Measurements from ENCODE around the gene DOCK4. TPM values are rescaled to one million over a fixed set of nuclear protein-coding genes. Genes with fewer than 3 reads are reported as not detected.

Gene DOCK4
- total RNA-seq, 1 experiment from 2014 or later, result 4.9 TPM

DNA sequence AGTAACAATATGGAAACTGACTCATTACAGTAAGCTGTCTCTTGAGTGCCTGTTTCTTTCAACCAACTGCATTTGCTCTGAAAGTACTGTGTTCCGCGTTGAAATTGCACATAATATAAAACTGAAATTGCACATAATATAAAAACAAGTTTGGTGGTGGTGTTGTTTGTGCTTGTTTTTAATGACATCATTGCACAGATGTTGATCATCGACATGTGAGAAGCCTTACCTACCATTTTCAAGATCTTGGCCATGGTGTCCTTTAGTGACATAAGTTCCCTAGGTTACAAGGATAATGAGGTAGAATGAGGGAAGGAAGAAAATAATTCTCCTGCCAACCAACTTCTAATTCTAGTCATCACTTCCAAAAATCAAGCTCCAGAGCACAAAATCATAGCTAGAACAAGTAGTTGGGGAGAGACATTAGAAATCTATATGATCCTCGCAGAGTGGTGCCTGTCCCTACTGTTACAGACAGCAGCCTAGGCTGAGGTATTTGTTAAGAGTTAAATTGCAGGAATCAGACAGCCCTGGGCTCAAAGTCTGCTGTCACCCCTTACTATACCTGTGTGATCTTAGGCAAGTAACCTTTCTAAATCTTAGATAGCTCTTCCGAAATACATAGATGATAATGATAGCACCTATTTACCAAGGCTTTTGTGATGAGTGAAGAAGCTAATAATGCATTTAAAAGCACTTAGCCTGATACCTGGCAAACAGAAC is 29.3 kb downstream of the DOCK4 start:
- no peak overlapping the region; a peak in 1 of 7 replicates for H3K27ac Mint-ChIP-seq
- Histone ChIP-seq H3K27ac (ENCODE audit: insufficient read length, low read depth, low read length) (no peak overlapping the region), H3K9me3 (ENCODE audit: control insufficient read depth, low read depth, low read length) (no peaks in the 10 kb centered on the region), H3K14ac (ENCODE audit: insufficient read depth, low read length) (no peak overlapping the region), H3K18ac (ENCODE audit: insufficient read length, low read depth, low read length) (no peak overlapping the region), H4K91ac (ENCODE audit: insufficient read length, low read depth, low read length) (no peak overlapping the region), H3K9ac (ENCODE audit: extremely low read depth, insufficient read length, low read length) (no peak overlapping the region), H3K27me3 (ENCODE audit: insufficient read depth, low read length) (no peaks in the 10 kb centered on the region), H2AK5ac (ENCODE audit: insufficient read length, low read length) (no peak overlapping the region), H3K79me1 (ENCODE audit: insufficient read depth, low read depth, low read length, poor library complexity, severe bottlenecking) (no peaks in the 10 kb centered on the region), H3K4ac (ENCODE audit: low read depth, low read length) (no peak overlapping the region), H3K79me2 (ENCODE audit: insufficient read depth, low read length) (peaks cover 9% of the 10 kb centered on the region; the same call in 1 of the 2 replicates), H2BK12ac (ENCODE audit: insufficient read length, low read depth, low read length) (no peak overlapping the region), H2BK120ac (ENCODE audit: low read depth, low read length, poor library complexity, severe bottlenecking) (no peak overlapping the region), H3K23me2 (ENCODE audit: insufficient read length, low read depth, low read length, poor library complexity, severe bottlenecking) (no peaks in the 10 kb centered on the region), H2BK5ac (ENCODE audit: insufficient read length, low read length) (no peak overlapping the region), H3T11ph (ENCODE audit: low read length) (no peak overlapping the region), H3K23ac (ENCODE audit: insufficient read length, low read depth, low read length) (no peak overlapping the region), H2AFZ (ENCODE audit: low read length) (no peak overlapping the region), H4K8ac (replicated peaks; ENCODE audit: insufficient read length, low read depth, low read length) (no peak overlapping the region), H3K4me1 (ENCODE audit: insufficient read depth, low read length) (no peaks in the 10 kb centered on the region; the same call in 1 of the 2 replicates), H3K4me2 (ENCODE audit: insufficient read depth, insufficient read length, low read length) (no peak overlapping the region), H4K20me1 (ENCODE audit: control insufficient read depth, insufficient read depth, insufficient read length) (no peaks in the 10 kb centered on the region), H3K56ac (ENCODE audit: insufficient read length, low read depth, low read length) (no peak overlapping the region), H2BK20ac (ENCODE audit: low read depth, low read length, poor library complexity, severe bottlenecking) (no peak overlapping the region), H4K5ac (ENCODE audit: insufficient read length, low read depth, low read length) (no peak overlapping the region), H2BK15ac (ENCODE audit: low read depth, low read length) (no peak overlapping the region)
- no peak for DNase-seq
- TF ChIP-seq, protein P1, sequence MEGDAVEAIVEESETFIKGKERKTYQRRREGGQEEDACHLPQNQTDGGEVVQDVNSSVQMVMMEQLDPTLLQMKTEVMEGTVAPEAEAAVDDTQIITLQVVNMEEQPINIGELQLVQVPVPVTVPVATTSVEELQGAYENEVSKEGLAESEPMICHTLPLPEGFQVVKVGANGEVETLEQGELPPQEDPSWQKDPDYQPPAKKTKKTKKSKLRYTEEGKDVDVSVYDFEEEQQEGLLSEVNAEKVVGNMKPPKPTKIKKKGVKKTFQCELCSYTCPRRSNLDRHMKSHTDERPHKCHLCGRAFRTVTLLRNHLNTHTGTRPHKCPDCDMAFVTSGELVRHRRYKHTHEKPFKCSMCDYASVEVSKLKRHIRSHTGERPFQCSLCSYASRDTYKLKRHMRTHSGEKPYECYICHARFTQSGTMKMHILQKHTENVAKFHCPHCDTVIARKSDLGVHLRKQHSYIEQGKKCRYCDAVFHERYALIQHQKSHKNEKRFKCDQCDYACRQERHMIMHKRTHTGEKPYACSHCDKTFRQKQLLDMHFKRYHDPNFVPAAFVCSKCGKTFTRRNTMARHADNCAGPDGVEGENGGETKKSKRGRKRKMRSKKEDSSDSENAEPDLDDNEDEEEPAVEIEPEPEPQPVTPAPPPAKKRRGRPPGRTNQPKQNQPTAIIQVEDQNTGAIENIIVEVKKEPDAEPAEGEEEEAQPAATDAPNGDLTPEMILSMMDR (conservative IDR thresholded peaks at IDR 0.05), result no peak
- no peaks in the 10 kb centered on the region for H3K27me3 Mint-ChIP-seq (ENCODE audit: low read depth)
- no peak overlapping the region for H3K4me3 Mint-ChIP-seq
- no peaks in the 10 kb centered on the region; a peak in 1 of 7 replicates for H3K36me3 Mint-ChIP-seq (ENCODE audit: insufficient read depth in 1 of 3, low read depth in 3 of 3)
- no CpG with 5 or more reads among the region's 5 CpGs for WGBS (ENCODE audit: extremely low coverage, insufficient read length, low lambda C conversion rate)
- H3K4me1 Mint-ChIP-seq, result peaks cover 7 to 15% of the 10 kb centered on the region in 2 experiments; a peak in 3 of 4 replicates
- no peaks in the 10 kb centered on the region for H3K9me3 Mint-ChIP-seq
